Measurements from ENCODE around the gene LSM4.

LSM4 gene

GRCh38 chr19:18287836-18288772 is 34.8 kb downstream of the LSM4 start:
- no peak for DNase-seq (ENCODE audit: low read depth)
- TF ChIP-seq CTCF (IDR thresholded peaks at IDR 0.05; ENCODE audit: low read depth, low read length, missing control alignments), result no peak
- no peak overlapping the region for H3K4me3 ChIP-seq (ENCODE audit: low read depth, low read length)

- no peak for TF ChIP-seq CTCF (IDR thresholded peaks at IDR 0.05; ENCODE audit: low read depth, low read length, missing control alignments)
- DNase-seq (ENCODE audit: low read depth), result no peak
- no peak overlapping the region for H3K4me3 ChIP-seq (ENCODE audit: low read depth, low read length)
Observed at GRCh38 chr19:18286973-18287635, 35.8 kb downstream of the LSM4 start.

GRCh38 chr19:18284712-18285360 is 38.0 kb downstream of the LSM4 start:
- TF ChIP-seq CTCF (IDR thresholded peaks at IDR 0.05; ENCODE audit: low read depth, low read length, missing control alignments), result no peak
- no peak for DNase-seq (ENCODE audit: low read depth)
- H3K4me3 ChIP-seq (ENCODE audit: low read depth, low read length), result no peak overlapping the region

- H3K4me3 ChIP-seq (ENCODE audit: low read depth, low read length), result no peak overlapping the region
- TF ChIP-seq CTCF (IDR thresholded peaks at IDR 0.05; ENCODE audit: low read depth, low read length, missing control alignments), result no peak
- no peak for DNase-seq (ENCODE audit: low read depth)
Observed at GRCh38 chr19:18283338-18283737, 39.5 kb downstream of the LSM4 start.

GRCh38 chr19:18282788-18283141 is 40.1 kb downstream of the LSM4 start:
- DNase-seq (ENCODE audit: low read depth), result no peak
- TF ChIP-seq CTCF (IDR thresholded peaks at IDR 0.05; ENCODE audit: low read depth, low read length, missing control alignments), result no peak
- peak overlapping the region; percentile 61; the same call in 1 of the 2 replicates for H3K4me3 ChIP-seq (ENCODE audit: low read depth, low read length)

- peak overlapping the region; percentile 61 for H3K4me3 ChIP-seq (ENCODE audit: low read depth, low read length)
- TF ChIP-seq CTCF (IDR thresholded peaks at IDR 0.05; ENCODE audit: low read depth, low read length, missing control alignments), result no peak
- DNase-seq (ENCODE audit: low read depth), result no peak
Observed at GRCh38 chr19:18282021-18282787, 40.7 kb downstream of the LSM4 start.

Data from GM12864 (cell line).